Neutrophil (primary cell): Measurements from ENCODE around the gene CCDC201.

ENCODE experiments used
- H3K27ac ChIP-seq: fragments of 200-600 bp; sonication (generic); 2 replicates; pipeline ENCODE4 v1.5.1; 2016; ENCODE audit warnings: mild to moderate bottlenecking, moderate library complexity
- H3K27me3 ChIP-seq: fragments of 200-600 bp; sonication (generic); 2 replicates; pipeline ENCODE4 v1.6.0; 2016; ENCODE audit warnings: mild to moderate bottlenecking
- H3K36me3 ChIP-seq: fragments of 200-600 bp; sonication (generic); 2 replicates; pipeline ENCODE4 v1.5.1; 2017
- H3K4me1 ChIP-seq, 2 experiments: fragments of 200-600 bp in 1 of 2; sonication (generic) in 1 of 2; 1 replicate in 1 of 2; 2 replicates in 1 of 2; pipeline versions ENCODE4 v1.5.1 to v1.6.1; 2013 to 2016; ENCODE audit warnings: low read depth in 1 of 2, low read length in 1 of 2, mild to moderate bottlenecking in 1 of 2, moderate library complexity in 1 of 2; ENCODE audit not compliant: control insufficient read depth in 1 of 2, insufficient read depth in 1 of 2
- H3K4me3 ChIP-seq, 2 experiments: fragments of 200-600 bp in 1 of 2; sonication (generic) in 1 of 2; 1 replicate in 1 of 2; 2 replicates in 1 of 2; pipeline ENCODE4 v1.5.1; 2013 to 2016; ENCODE audit warnings: low read depth in 1 of 2, low read length in 1 of 2, mild to moderate bottlenecking in 1 of 2, moderate library complexity in 1 of 2
- H3K9me3 ChIP-seq: fragments of 200-600 bp; sonication (generic); 2 replicates; pipeline ENCODE4 v1.5.1; 2016
- CTCF ChIP-seq: fragments of 200-600 bp; sonication (generic); IDR thresholded peaks from 2 replicates; pipeline ENCODE4 v1.5.1; 2016; ENCODE audit warnings: antibody characterized with exemption

CCDC201 gene

GRCh38 chr7:45882465-45882810 is 9.6 kb upstream of the CCDC201 start:
- no peaks in the 10 kb centered on the region for H3K9me3 ChIP-seq
- peaks cover 24% of the 10 kb centered on the region for H3K27me3 ChIP-seq
- H3K27ac ChIP-seq = no peak overlapping the region
- H3K4me1 ChIP-seq = no peaks in the 10 kb centered on the region
- no peak for TF ChIP-seq CTCF
- no peaks in the 10 kb centered on the region for H3K36me3 ChIP-seq
- no peak overlapping the region for H3K4me3 ChIP-seq

- Histone ChIP-seq H3K36me3 (no peaks in the 10 kb centered on the region), H3K27ac (no peak overlapping the region), H3K9me3 (no peaks in the 10 kb centered on the region), H3K4me3 (no peak overlapping the region), H3K27me3 (peaks cover 19% of the 10 kb centered on the region), H3K4me1 (no peaks in the 10 kb centered on the region)
- TF ChIP-seq CTCF = no peak
Measured at GRCh38 chr7:45881759-45882464, 9.0 kb upstream of the CCDC201 start.

- peaks cover 13% of the 10 kb centered on the region for H3K27me3 ChIP-seq
- H3K27ac ChIP-seq = no peak overlapping the region
- no peak for TF ChIP-seq CTCF
- no peak overlapping the region for H3K4me3 ChIP-seq
- H3K4me1 ChIP-seq = no peaks in the 10 kb centered on the region
- H3K36me3 ChIP-seq = no peaks in the 10 kb centered on the region
- no peaks in the 10 kb centered on the region for H3K9me3 ChIP-seq
Measured at GRCh38 chr7:45881280-45881758, 8.4 kb upstream of the CCDC201 start.

GRCh38 chr7:45880433-45880860 is 7.6 kb upstream of the CCDC201 start:
- no peak for TF ChIP-seq CTCF

GRCh38 chr7:45878457-45879144 is 5.7 kb upstream of the CCDC201 start:
- no peak for TF ChIP-seq CTCF
- Histone ChIP-seq H3K27ac (no peak overlapping the region), H3K36me3 (no peaks in the 10 kb centered on the region), H3K4me3 (no peak overlapping the region), H3K9me3 (no peaks in the 10 kb centered on the region), H3K4me1 (no peaks in the 10 kb centered on the region), H3K27me3 (no peaks in the 10 kb centered on the region)

More at GRCh38 chr7:45880433-45880860, 7.6 kb upstream of the CCDC201 start:
- no peak overlapping the region for H3K4me3 ChIP-seq
- H3K27me3 ChIP-seq = peaks cover 4% of the 10 kb centered on the region
- H3K36me3 ChIP-seq = no peaks in the 10 kb centered on the region
- no peak overlapping the region for H3K27ac ChIP-seq
- H3K4me1 ChIP-seq = no peaks in the 10 kb centered on the region
- H3K9me3 ChIP-seq = no peaks in the 10 kb centered on the region
